HepG2 (cell line): ENCODE measurements around the gene DCP1B. TPM values are rescaled to one million over a fixed set of nuclear protein-coding genes. Genes with fewer than 3 reads are reported as not detected.

Experiments used
- ATAC-seq: fragments of 200-7000 bp; cut with Tn5 transposase; 3 replicates; pipeline ENCODE4 v1.9.1; 2020; ENCODE audit warnings: mild to moderate bottlenecking, moderate library complexity
- BruUV-seq: library from RNA; stranded (reverse); fragments of 400-500 nt; replicated peaks from 2 replicates; lab custom pipeline; 2021; lab: Mats Ljungman, UMichigan
- CTCF ChIA-PET: fragments of 300-600 bp; formaldehyde crosslinking; extraction: SDS; loops from one replicate; lab custom pipeline; 2021; ENCODE audit warnings: low total read pairs, inconsistent platforms, low intra/inter-chr PET ratio; lab: Yijun Ruan, JAX
- POLR2A ChIA-PET: fragments of 350-600 bp; sonication (Branson Sonifier 250); formaldehyde crosslinking; loops from one replicate; lab custom pipeline; 2020; ENCODE audit warnings: antibody characterized with exemption, inconsistent platforms; lab: Yijun Ruan, JAX
- DNase-seq: peaks from one replicate; pipeline ENCODE4 v3.0.0-alpha.2; 2015; ENCODE audit warnings: low spot score
- FAIRE-seq: peaks from 3 replicates; lab custom pipeline; 2011; peaks lifted over from hg19 to GRCh38; lab: Jason Lieb, UNC
- H2AFZ ChIP-seq: one replicate; pipeline ENCODE4 v1.6.1; 2011; ENCODE audit warnings: low read length, inconsistent platforms
- H3K27ac ChIP-seq: fragments of 300-600 bp; 3 replicates; pipeline ENCODE4 v1.8.0; 2011; ENCODE audit warnings: mixed run types, mild to moderate bottlenecking, mixed read lengths, low read length, inconsistent platforms; ENCODE audit not compliant: insufficient read depth; ENCODE audit errors: extremely low read length
- H3K27me3 ChIP-seq, 2 experiments: fragments of 200-600 bp in 1 of 2; 2 replicates in 1 of 2; 3 replicates in 1 of 2; pipeline versions ENCODE4 v1.6.0 to v1.8.0; 2011; ENCODE audit warnings: low read length in 2 of 2, mild to moderate bottlenecking in 2 of 2, moderate library complexity in 2 of 2, inconsistent platforms in 1 of 2; ENCODE audit not compliant: insufficient read depth in 2 of 2, control insufficient read depth in 1 of 2
- H3K36me3 ChIP-seq, 2 experiments: fragments of 200-600 bp in 1 of 2; replicated peaks in 1 of 2; 2 replicates in 1 of 2; 3 replicates in 1 of 2; pipeline versions ENCODE4 v1.5.1 to v1.8.0; 2011; ENCODE audit warnings: low read length in 2 of 2, inconsistent platforms in 1 of 2; ENCODE audit not compliant: insufficient read depth in 2 of 2, control insufficient read depth in 1 of 2
- H3K4me1 ChIP-seq: 2 replicates; pipeline ENCODE4 v1.5.1; 2012; ENCODE audit warnings: low read length, inconsistent platforms; ENCODE audit not compliant: insufficient read depth
- H3K4me2 ChIP-seq: 2 replicates; pipeline ENCODE4 v1.6.0; 2011; ENCODE audit warnings: low read depth, low read length, inconsistent platforms
- H3K4me3 ChIP-seq, 3 experiments: fragments of 200-600 bp in 1 of 3; sonication (generic), shearing (Covaris generic) in 1 of 3; replicated peaks in 1 of 3; 2 replicates each; pipeline ENCODE4 v1.5.1; 2011 to 2016; ENCODE audit warnings: low read length in 3 of 3, inconsistent platforms in 2 of 3, low read depth in 2 of 3, mild to moderate bottlenecking in 2 of 3, control low read depth in 1 of 3, mixed read lengths in 1 of 3; ENCODE audit not compliant: insufficient read depth in 1 of 3
- H3K79me2 ChIP-seq: one replicate; pipeline ENCODE4 v1.6.1; 2011; ENCODE audit warnings: low read length, inconsistent platforms; ENCODE audit not compliant: insufficient read depth
- H3K9ac ChIP-seq: 2 replicates; pipeline ENCODE4 v1.6.0; 2011; ENCODE audit warnings: mild to moderate bottlenecking, low read depth, low read length, inconsistent platforms; ENCODE audit not compliant: insufficient read depth
- H3K9me3 ChIP-seq: 2 replicates; pipeline ENCODE4 v1.5.1; 2012; ENCODE audit warnings: mild to moderate bottlenecking, low read length
- H4K20me1 ChIP-seq: 2 replicates; pipeline ENCODE4 v1.6.0; 2011; ENCODE audit warnings: inconsistent platforms, mild to moderate bottlenecking, low read length, moderate library complexity; ENCODE audit not compliant: insufficient read depth
- ELF4 ChIP-seq: sonication (generic); formaldehyde crosslinking; IDR thresholded peaks from 2 replicates; pipeline ENCODE4 v1.5.0; 2020; ENCODE audit warnings: missing genetic modification reagents, mild to moderate bottlenecking, moderate library complexity, borderline replicate concordance
- ETV5 ChIP-seq: IDR thresholded peaks from 2 replicates; pipeline ENCODE4 v1.6.1; 2018; ENCODE audit warnings: missing biosample characterization, missing genetic modification reagents, inconsistent platforms, borderline replicate concordance
- FOSL2 ChIP-seq: sonication (generic); formaldehyde crosslinking; IDR thresholded peaks from 2 replicates; pipeline ENCODE4 v1.4.0; 2020; ENCODE audit warnings: missing genetic modification reagents
- NCOA1 ChIP-seq: sonication (generic); formaldehyde crosslinking; IDR thresholded peaks from 2 replicates; pipeline ENCODE4 v1.9.0; 2021; ENCODE audit warnings: missing genetic modification reagents
- POLR2A ChIP-seq, 2 experiments: IDR thresholded peaks; 2 replicates each; pipeline ENCODE4 v1.6.1; 2011; ENCODE audit warnings: low read depth in 2 of 2, low read length in 2 of 2, mild to moderate bottlenecking in 1 of 2, moderate library complexity in 1 of 2; ENCODE audit not compliant: insufficient read depth in 1 of 2
- WGBS: methylation state at CpG from one replicate; pipeline ENCODE4 v1.1.6; 2017; ENCODE audit warnings: low lambda C conversion rate; 5-methylcytosine and 5-hydroxymethylcytosine counted together
- in situ Hi-C: cut with HindIII; loops from 2 replicates; pipeline ENCODE4 v1.10.0; 2017; ENCODE audit warnings: low pct_unique_long_range_greater_than_20kb; ENCODE audit not compliant: extremely low pct_ligation_motif_present
- intact Hi-C: fragments of 100-400 bp; cut with micrococcal nuclease; formaldehyde crosslinking; loops from one replicate; pipeline ENCODE4 v1.10.0; 2022; ENCODE audit not compliant: unreplicated experiment
- polyA plus RNA-seq, 8 experiments: library from polyadenylated mRNA; depleted of rRNA in 3 of 8; stranded (reverse) in 7 of 8; unstranded in 1 of 8; fragments of >200 nt; fragmentation: Illumina TruSeq in 4 of 8; extraction: Trizol in 4 of 8; gene quantifications; 2 replicates each; pipeline versions ENCODE4 v1.2.1 to v1.2.3, GENCODE V29; 2011 to 2016; ENCODE audit warnings: low read depth in 4 of 8, missing spikeins in 1 of 8, mixed read lengths in 1 of 8; ENCODE audit not compliant: insufficient read depth in 1 of 8
- total RNA-seq, 5 experiments: library from RNA; depleted of rRNA; stranded (reverse); fragments of >200 nt; fragmentation: Illumina TruSeq; extraction: Trizol; gene quantifications; 2 replicates each; pipeline ENCODE4 v1.2.3, GENCODE V29; 2016; ENCODE audit warnings: low read depth in 1 of 5
- TF ChIP-seq, protein P1 (sequence below): IDR thresholded peaks from 2 replicates; pipeline ENCODE4 v1.4.0; 2020; ENCODE audit warnings: mild to moderate bottlenecking, missing genetic modification reagents

DCP1B gene
- total and polyA plus RNA-seq, 2 of the 13 experiments (the other 11 are each of a cell fraction or from before 2014, with no cell fraction given) = 11.4 to 27.2 TPM

DNA sequence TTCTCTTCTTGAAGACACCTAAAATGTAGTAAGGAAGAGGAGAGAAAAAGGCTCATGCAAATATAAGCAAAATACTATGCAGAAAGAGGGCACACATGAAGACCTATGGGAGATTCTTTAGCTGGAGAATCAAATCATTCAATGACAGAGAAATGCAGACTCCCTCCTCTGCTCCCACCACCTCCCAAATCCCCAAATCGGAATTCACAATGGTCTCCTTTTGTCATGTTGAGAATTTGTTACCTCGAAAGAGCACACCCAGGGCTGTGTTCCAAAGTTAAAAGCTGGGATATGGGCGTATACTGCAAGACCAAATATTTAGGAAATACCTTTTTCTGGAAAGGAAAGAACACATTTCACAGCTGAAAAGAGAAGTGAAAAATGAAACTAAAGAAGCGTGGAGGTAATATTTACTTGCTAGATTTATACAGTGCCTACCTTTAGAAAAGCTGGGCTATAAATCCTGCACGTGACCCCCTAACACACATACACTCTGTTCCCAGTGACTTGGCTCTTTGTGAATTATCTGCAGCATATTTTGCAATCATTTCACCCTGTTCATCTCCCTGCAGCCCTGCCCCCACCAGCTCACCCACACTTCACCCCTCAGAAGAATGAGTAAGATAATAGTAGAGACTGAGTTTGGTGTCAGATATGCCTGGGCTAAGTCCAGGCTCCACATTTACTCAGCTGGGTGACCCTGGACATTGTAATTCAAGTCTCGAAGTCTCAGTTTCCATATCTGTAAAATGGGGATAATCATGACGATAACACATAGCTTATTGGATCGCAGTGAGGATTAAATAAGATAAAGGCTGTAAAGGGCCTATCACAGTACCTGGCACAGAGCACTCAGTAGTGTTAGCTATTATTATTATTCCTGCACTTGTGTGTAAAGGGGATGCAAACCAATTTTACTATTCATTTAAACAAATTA is 45.6 kb upstream of the DCP1B start (continued):
- TF ChIP-seq POLR2A (IDR thresholded peaks at IDR 0.05; ENCODE audit: insufficient read depth in 1 of 2, low read depth in 2 of 2, low read length in 2 of 2) = no peak
- no peak for TF ChIP-seq NCOA1 (CRISPR knock-in tag)
- TF ChIP-seq, all 625 proteins: peak for 1

- ChIA-PET CTCF (no interaction called here), POLR2A (no interaction called here)
- Histone ChIP-seq H3K4me2 (peak overlapping the region; percentile 28; the same call in 1 of the 2 replicates), H2AFZ (no peak overlapping the region), H3K9me3 (no peaks in the 10 kb centered on the region), H3K36me3 (no peaks in the 10 kb centered on the region), H4K20me1 (no peaks in the 10 kb centered on the region), H3K79me2 (no peaks in the 10 kb centered on the region), H3K9ac (no peak overlapping the region), H3K27me3 (peaks cover 3 to 53% of the 10 kb centered on the region in 2 experiments; a peak in 4 of 5 replicates), H3K27ac (no peak overlapping the region), H3K4me3 (0 out of 6 replicates have a peak overlapping the region, but pooled peaks of 1 of the 3 experiments have one; percentile 7), H3K4me1 (peaks cover 33% of the 10 kb centered on the region)
- WGBS = 6% methylated on average over 5 of the region's 7 CpGs
- in situ Hi-C loops (no loop called here), intact Hi-C loops (no loop called here)
- DNase-seq (peak; percentile 24), FAIRE-seq (no peak), ATAC-seq (peak; percentile 48; the same call in 2 of the 3 replicates)
- TF ChIP-seq ELF4 (no peak), FOSL2 (0 out of 2 replicates have a peak, but pooled peaks have one; percentile 26), ETV5 (peak; percentile 58; the same call in 1 of the 2 replicates)
- TF ChIP-seq, protein P1, sequence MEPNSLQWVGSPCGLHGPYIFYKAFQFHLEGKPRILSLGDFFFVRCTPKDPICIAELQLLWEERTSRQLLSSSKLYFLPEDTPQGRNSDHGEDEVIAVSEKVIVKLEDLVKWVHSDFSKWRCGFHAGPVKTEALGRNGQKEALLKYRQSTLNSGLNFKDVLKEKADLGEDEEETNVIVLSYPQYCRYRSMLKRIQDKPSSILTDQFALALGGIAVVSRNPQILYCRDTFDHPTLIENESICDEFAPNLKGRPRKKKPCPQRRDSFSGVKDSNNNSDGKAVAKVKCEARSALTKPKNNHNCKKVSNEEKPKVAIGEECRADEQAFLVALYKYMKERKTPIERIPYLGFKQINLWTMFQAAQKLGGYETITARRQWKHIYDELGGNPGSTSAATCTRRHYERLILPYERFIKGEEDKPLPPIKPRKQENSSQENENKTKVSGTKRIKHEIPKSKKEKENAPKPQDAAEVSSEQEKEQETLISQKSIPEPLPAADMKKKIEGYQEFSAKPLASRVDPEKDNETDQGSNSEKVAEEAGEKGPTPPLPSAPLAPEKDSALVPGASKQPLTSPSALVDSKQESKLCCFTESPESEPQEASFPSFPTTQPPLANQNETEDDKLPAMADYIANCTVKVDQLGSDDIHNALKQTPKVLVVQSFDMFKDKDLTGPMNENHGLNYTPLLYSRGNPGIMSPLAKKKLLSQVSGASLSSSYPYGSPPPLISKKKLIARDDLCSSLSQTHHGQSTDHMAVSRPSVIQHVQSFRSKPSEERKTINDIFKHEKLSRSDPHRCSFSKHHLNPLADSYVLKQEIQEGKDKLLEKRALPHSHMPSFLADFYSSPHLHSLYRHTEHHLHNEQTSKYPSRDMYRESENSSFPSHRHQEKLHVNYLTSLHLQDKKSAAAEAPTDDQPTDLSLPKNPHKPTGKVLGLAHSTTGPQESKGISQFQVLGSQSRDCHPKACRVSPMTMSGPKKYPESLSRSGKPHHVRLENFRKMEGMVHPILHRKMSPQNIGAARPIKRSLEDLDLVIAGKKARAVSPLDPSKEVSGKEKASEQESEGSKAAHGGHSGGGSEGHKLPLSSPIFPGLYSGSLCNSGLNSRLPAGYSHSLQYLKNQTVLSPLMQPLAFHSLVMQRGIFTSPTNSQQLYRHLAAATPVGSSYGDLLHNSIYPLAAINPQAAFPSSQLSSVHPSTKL (CRISPR knock-in tag) = peak; percentile 27; the same call in 1 of the 2 replicates
- BruUV-seq = no TSS peak
These were observed 43.5 kb upstream of the DCP1B start for GRCh38 chr12:2047752-2048151.
